GM21786 (cell line): ENCODE data around the gene TNFRSF9.
"Not testable (repeated sequence)": the region's sequence is repeated elsewhere in the genome, so short reads cannot be mapped to it uniquely, and the experiment has no call there.

ENCODE experiments used
- ATAC-seq: cut with Tn5 transposase; IDR thresholded peaks from one replicate; pipeline ENCODE4 v1.9.1; 2021; ENCODE audit not compliant: unreplicated experiment

The TNFRSF9 gene

GRCh38 chr1:7961216-7962013 lies 20.8 kb upstream of the TNFRSF9 start, which contains the start of gene PARK7:
TSS of gene PARK7 (plus strand) at chr1:7961711. CDS start at chr1:7962786, 1,075 bp downstream.
- ATAC-seq, result peak; percentile 95

DNA sequence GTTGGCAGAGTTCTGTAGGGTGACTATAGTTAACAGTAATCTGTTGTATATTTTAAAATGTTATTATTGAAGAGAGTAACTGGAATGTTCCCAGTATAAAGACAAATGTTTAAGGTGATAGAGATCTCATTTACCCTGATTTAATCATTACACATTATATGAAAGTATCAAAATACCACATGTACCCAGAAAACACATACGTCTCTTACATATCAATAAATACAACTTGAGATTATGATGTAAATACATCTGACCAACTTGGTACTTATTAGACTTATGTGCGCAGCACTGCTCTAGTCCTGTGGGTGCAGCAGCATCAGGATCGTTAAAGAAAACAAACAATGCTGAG lies 20.2 kb upstream of the TNFRSF9 start:
- no peak for ATAC-seq

GRCh38 chr1:7960165-7960564 lies 19.5 kb upstream of the TNFRSF9 start:
- ATAC-seq, result no peak

DNA sequence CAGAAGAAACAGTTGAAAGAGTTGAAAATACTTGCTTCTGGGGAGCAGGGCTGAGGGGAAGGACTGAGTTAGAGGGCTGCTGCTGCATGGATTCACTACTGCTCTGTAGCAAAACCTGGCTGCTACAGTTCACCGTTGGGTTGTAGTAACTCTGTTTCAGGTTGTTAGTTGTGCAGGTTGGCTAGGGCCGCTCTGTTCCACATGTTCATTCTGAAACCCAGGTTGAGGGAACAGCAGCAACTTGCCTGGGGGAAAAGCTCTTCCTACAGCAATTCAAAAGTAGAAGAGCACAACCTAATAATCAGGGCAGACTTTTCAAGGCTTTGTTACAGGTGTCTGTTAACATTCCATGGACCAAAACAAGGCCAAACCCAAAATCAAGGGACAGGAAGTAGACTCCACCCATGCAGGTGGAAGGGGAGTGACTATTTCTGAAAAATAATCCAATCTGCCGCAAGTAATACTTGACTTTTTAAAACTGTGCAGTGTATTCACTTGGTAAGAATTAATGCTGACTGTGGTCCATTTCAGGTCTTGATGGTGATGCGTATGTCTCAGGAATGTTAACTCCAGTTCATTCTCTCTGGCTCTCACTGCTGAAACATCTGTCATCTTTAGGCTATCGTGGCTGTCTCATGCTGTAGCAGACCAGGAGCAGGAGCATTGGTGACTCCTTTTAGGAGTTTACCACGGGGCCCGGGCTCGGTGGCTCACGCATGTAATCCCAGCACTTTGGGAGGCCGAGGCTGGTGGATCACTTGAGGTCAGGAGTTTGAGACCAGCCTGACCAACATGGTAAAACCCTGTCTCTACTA lies 15.8 kb upstream of the TNFRSF9 start:
- no peak for ATAC-seq

DNA sequence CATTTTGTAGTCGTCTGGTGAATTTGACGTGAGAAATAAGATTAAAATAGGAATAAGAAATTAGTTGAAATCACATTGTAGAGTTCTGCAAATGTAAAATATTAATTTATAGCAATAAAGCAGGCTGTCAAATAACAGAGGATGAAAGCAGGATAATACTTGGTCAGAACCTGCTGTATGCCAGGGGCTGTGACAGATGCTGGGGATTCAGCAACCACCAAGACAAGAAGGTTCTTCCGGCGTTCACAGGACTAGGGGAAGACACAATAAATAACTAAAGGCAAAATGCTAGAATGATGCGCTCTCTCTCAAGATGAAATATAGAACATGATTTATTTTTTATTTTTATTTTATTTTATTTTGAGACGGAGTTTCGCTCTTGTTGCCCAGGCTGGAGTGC lies 14.0 kb upstream of the TNFRSF9 start:
- no peak for ATAC-seq

GRCh38 chr1:7953850-7954609 lies 13.4 kb upstream of the TNFRSF9 start:
- peak; percentile 95 for ATAC-seq

DNA sequence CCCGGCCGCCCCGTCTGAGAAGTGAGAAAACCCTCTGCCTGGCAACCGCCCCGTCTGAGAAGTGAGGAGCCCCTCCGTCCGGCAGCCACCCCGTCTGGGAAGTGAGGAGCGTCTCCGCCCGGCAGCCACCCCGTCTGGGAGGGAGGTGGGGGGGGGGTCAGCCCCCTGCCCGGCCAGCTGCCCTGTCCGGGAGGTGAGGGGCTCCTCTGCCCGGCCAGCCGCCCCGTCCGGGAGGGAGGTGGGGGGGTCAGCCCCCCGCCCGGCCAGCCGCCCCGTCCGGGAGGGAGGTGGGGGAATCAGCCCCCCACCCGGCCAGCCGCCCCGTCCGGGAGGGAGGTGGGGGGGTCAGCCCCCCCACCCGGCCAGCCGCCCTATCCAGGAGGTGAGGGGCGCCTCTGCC lies 12.2 kb upstream of the TNFRSF9 start:
- ATAC-seq, result not testable (repeated sequence)

GRCh38 chr1:7948960-7949359 lies 8.3 kb upstream of the TNFRSF9 start:
- no peak for ATAC-seq

- ATAC-seq, result no peak
Observed at GRCh38 chr1:7943251-7943650, 2.6 kb upstream of the TNFRSF9 start.

DNA sequence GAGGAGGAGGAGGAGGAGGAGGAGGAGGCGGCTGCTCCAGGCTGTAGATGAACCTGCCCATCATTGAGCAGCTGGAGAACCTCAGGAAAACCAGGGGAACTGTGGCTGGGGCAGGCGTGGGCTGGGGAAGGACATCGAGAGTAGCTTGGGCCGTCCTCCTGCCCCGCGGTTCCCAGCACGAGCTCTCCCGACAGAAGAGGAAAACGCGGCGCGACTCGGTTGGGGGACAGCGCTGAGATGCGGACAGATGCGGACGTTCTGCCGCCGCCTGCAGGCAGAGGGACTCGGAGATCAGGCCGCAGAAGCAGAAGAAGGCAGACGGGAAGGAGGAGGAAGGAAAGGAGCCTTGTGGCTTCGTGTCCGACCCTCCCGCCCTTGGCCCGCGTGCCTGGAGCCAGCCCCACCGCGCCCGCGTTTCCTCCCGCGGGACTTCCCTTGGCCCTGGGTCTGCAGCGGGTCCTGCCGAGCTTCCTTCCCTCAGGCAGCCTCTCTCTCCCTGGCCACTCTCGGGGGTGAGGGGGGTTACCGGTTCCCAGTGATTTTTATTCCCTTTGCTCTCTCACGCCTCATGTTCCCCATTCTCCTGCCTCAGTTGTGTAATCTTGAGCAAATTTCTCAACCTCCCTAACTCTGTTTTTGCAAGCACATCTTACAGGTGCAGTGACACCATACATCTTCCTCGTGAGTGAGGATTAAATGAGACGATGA lies 1.7 kb upstream of the TNFRSF9 start:
- ATAC-seq, result no peak

DNA sequence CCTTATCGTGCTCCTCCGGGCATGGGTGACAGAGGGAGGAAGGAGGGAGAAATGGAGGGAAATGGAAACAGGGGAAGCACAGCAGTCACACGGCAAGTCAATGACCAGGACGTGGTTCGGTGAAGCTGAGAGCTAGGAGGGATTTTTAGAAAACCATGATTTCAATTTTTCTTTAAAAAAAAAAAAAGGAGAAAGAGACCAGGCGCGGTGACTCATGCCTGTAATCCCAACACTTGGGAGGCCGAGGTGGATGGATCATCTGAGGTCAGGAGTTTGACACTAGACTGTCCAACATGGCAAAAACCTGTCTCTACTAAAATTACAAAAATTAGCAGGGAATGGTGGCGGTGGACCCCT lies 776 bp upstream of the TNFRSF9 start:
- ATAC-seq, result no peak

DNA sequence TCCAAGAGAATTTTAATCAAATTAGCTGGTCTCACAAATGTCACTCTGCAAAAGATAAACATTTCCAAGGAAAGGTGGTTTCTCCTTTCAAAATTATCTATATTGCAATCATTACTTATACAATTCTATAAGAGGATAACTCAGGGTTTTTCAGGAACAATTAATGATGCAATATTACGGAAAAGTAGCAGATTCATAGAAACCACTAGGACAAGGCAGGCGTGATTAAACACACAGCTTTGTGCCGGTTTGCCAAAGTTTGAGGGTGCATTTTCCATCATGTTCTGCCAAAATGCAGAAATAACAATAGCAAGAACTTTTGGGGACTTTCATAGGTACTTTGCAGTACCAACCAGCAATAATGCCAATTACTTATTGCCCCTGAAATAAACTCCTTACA lies 605 bp downstream of the TNFRSF9 start:
- no peak for ATAC-seq

DNA sequence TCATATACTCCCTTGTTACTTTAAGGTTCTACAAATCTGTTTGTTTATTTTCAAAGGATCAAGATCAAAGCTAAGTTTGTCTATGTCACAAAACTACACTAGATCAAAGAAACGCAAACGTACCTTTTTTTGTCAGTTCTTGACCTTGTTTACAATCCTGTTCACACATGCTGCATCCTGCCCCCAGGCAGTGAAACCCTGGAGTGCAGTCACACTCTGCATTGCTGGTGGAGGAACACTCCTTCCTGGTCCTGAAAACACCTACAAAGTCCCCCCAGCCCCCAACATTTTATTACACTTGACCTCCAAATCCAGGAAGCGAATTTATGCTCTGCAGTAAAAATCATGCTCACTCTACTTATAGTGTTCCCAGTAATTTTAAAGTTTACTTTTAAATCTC lies 2.6 kb downstream of the TNFRSF9 start:
- no peak for ATAC-seq

GRCh38 chr1:7932524-7933138 lies 8.0 kb downstream of the TNFRSF9 start:
- no peak for ATAC-seq

- ATAC-seq, result no peak
Observed at GRCh38 chr1:7931446-7931812, 9.2 kb downstream of the TNFRSF9 start.

DNA sequence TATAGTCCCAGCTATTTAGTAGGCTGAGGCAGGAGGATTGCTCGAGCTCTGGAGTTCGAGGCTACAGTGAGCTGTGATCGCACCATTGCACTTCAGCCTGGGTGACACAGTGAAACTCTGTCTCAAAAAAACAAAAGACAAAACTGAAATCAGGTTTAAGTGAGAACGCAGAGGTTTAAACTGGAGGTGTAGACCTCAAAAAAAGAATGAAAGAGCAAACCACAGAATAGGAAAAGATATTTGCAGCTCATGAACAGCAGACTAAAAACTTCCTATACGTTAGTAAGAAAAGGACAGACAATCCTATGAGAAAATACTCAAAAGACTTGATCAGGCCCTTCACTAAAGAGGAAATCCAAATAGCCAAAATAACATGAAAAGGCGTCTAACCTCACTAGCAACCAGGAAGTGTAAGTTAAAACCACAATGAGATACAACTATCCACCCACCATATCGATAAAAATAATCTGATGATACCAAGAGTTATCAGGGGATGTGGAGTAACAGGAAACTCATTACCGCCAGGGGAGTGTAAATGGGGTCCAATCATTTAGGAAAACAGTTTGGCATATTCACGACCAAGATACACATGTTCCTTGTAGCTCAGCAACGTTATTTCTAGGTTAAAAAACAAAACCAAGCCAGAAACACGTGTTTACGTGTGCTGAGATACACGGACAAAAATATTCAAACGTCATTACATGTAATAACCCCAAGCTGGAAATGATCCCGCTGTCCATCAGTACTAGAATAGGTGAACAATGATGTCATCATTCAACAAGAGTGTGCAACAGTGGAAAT lies 9.8 kb downstream of the TNFRSF9 start:
- no peak for ATAC-seq

DNA sequence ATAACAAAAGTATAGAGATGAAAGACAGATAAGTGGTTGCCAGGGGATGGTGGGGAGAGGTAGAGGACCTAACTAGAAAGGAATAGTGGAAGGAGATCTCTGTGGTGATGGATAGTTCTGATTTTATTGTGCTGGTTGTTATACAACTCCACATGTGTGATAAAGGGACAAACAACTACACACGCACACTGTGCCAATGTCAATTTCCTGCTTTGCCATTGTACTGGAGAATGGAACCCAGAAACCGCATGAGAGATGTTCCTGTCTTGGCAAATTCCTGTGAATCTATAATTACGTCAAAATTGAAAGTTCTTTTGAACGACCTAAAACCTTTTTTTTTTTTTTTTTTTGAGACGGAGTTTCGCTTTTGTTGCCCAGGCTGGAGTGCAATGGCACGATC lies 11.0 kb downstream of the TNFRSF9 start:
- no peak for ATAC-seq

- no peak for ATAC-seq
Observed at GRCh38 chr1:7928247-7928646, 12.4 kb downstream of the TNFRSF9 start.

GRCh38 chr1:7927061-7927460 lies 13.6 kb downstream of the TNFRSF9 start:
- ATAC-seq, result not testable (repeated sequence)

- no peak for ATAC-seq
Observed at GRCh38 chr1:7922301-7922700, 18.3 kb downstream of the TNFRSF9 start.
